Endodermal cell (in vitro differentiated cells): Measurements from ENCODE around the gene UBN1. TPM values are rescaled to one million over a fixed set of nuclear protein-coding genes. Genes with fewer than 3 reads are reported as not detected.

Experiments
- DNase-seq: peaks from one replicate; pipeline ENCODE4 v3.0.0-alpha.2; 2017
- H3K27ac ChIP-seq: 2 replicates; pipeline ENCODE4 v1.5.1; 2013; ENCODE audit warnings: mild to moderate bottlenecking, low read depth, low read length, moderate library complexity
- H3K27me3 ChIP-seq: 2 replicates; pipeline ENCODE4 v1.6.1; 2013; ENCODE audit warnings: mild to moderate bottlenecking, low read length, moderate library complexity; ENCODE audit not compliant: insufficient read depth, control insufficient read depth, poor library complexity, severe bottlenecking
- H3K36me3 ChIP-seq: 2 replicates; pipeline ENCODE4 v1.7.0; 2013; ENCODE audit warnings: mild to moderate bottlenecking, low read length, moderate library complexity; ENCODE audit not compliant: control insufficient read depth, insufficient read depth
- H3K4me1 ChIP-seq: one replicate; pipeline ENCODE4 v1.7.0; 2013; ENCODE audit warnings: low read length; ENCODE audit not compliant: control insufficient read depth, insufficient read depth
- H3K4me3 ChIP-seq: 2 replicates; pipeline ENCODE4 v1.5.1; 2013; ENCODE audit warnings: mild to moderate bottlenecking, low read length, moderate library complexity
- H3K9ac ChIP-seq: 2 replicates; pipeline ENCODE4 v1.6.1; 2013; ENCODE audit warnings: mild to moderate bottlenecking, low read length, moderate library complexity; ENCODE audit not compliant: poor library complexity, severe bottlenecking; ENCODE audit errors: extremely low read depth
- H3K9me3 ChIP-seq: 2 replicates; pipeline ENCODE4 v1.6.1; 2013; ENCODE audit warnings: mild to moderate bottlenecking, low read length, moderate library complexity; ENCODE audit not compliant: control insufficient read depth
- H3K27ac Mint-ChIP-seq: 2 replicates; pipeline ENCODE4 v1.8.0; 2020; ENCODE audit warnings: mixed read lengths
- H3K27me3 Mint-ChIP-seq: 2 replicates; pipeline ENCODE4 v1.8.0; 2021; ENCODE audit warnings: mild to moderate bottlenecking, mixed read lengths; ENCODE audit not compliant: insufficient read depth
- H3K36me3 Mint-ChIP-seq: 2 replicates; pipeline ENCODE4 v1.8.0; 2020; ENCODE audit warnings: low read depth, mixed read lengths
- H3K4me1 Mint-ChIP-seq: 2 replicates; pipeline ENCODE4 v1.8.0; 2020; ENCODE audit warnings: mixed read lengths
- H3K4me3 Mint-ChIP-seq: 2 replicates; pipeline ENCODE4 v1.8.0; 2020; ENCODE audit warnings: mild to moderate bottlenecking, moderate library complexity, mixed read lengths
- H3K9me3 Mint-ChIP-seq: 2 replicates; pipeline ENCODE4 v1.8.0; 2020; ENCODE audit warnings: mild to moderate bottlenecking, mixed read lengths
- CTCF ChIP-seq: fragments of 200-600 bp; sonication (generic); conservative IDR thresholded peaks from 2 replicates; pipeline ENCODE4 v1.5.0; 2021; ENCODE audit warnings: antibody characterized with exemption, mild to moderate bottlenecking
- WGBS, 2 experiments: methylation state at CpG; one replicate each; pipeline versions ENCODE4 v1.1.5 to v1.1.7; 2013; ENCODE audit warnings: missing lambda C conversion rate in 2 of 2, mixed read lengths in 1 of 2; ENCODE audit not compliant: insufficient coverage in 1 of 2, insufficient read length in 1 of 2; 5-methylcytosine and 5-hydroxymethylcytosine counted together
- total RNA-seq, 2 donors: library from RNA; stranded (reverse); fragmentation: NEBNext Ultra II Directional in 1 of 2; extraction: Animal tissue kit (Norgen Biotek cat#: 25700) in 1 of 2; gene quantifications; 2 replicates in 1 of 2; 3 replicates in 1 of 2; pipeline ENCODE4 v1.2.1, GENCODE V29; 2021

UBN1 gene
- total RNA-seq, 2 donors from 2014 or later, result 36.8 to 46.7 TPM

DNA sequence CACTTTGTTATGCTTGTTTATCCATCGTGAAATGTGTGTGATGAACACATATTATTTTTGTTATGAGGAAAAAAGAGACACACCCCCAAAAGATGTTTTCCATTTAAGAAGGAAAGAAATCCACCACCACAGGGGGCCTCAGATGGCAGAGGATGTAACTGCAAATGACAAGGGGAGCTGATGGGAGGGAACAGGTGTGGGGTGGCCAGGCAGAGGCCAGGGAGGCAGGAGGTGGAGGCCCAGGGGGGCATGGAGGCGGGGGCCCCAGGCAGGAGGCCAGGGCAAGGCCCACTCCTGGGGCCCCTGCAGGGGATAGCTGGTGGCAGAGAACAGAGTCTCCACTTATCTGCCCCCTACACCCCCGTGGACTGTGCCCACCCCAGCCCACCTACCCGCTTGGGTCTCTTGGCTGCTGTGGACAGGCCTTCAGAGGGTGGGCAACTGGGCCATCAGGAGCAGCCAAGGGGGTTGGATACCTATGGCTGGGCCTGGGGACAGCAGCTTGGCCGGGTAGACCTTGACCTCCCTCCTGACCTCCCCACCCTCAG is 61.6 kb downstream of the UBN1 start:
- no peak for TF ChIP-seq CTCF
- peaks cover 8% of the 10 kb centered on the region for H3K4me1 ChIP-seq
- H3K4me3 ChIP-seq, result no peak overlapping the region
- H3K4me1 Mint-ChIP-seq, result peaks cover 6% of the 10 kb centered on the region
- no peak overlapping the region for H3K27ac ChIP-seq
- no peaks in the 10 kb centered on the region for H3K27me3 ChIP-seq
- no peak overlapping the region for H3K4me3 Mint-ChIP-seq
- 83 to 98% methylated on average over 1 to 5 of the region's 5 CpGs for WGBS, 2 experiments
- H3K36me3 ChIP-seq, result no peaks in the 10 kb centered on the region
- H3K9ac ChIP-seq, result no peak overlapping the region
- no peaks in the 10 kb centered on the region for H3K9me3 Mint-ChIP-seq
- H3K36me3 Mint-ChIP-seq, result peaks cover 24% of the 10 kb centered on the region
- DNase-seq, result no peak
- H3K27me3 Mint-ChIP-seq, result no peaks in the 10 kb centered on the region
- H3K27ac Mint-ChIP-seq, result no peak overlapping the region
- H3K9me3 ChIP-seq, result no peaks in the 10 kb centered on the region

DNA sequence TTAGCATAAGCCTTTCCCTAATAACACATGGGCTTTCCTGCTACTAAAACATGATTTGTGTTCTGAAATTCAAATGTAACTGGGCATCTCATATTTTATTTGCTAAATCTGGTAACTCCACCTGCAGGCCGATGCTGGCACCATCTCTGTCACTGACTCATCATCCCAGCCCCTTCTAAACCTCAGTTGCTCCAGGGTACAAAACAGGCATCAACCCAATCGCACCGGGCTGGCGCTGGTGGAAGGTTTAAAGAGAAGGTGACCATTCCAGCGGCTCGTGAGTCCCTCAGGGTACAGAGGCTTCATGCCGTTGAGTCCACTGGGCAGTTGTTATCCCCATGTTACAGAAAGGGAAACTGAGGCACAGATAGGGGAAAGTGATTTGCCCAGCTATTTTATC is 62.5 kb downstream of the UBN1 start:
- Histone ChIP-seq H3K27me3 (no peaks in the 10 kb centered on the region), H3K36me3 (no peaks in the 10 kb centered on the region), H3K9ac (no peak overlapping the region), H3K27ac (no peak overlapping the region), H3K4me3 (no peak overlapping the region), H3K9me3 (no peaks in the 10 kb centered on the region), H3K4me1 (peaks cover 8% of the 10 kb centered on the region)
- no peak for DNase-seq
- Mint-ChIP-seq H3K27ac (no peak overlapping the region), H3K36me3 (peaks cover 16% of the 10 kb centered on the region), H3K4me3 (no peak overlapping the region), H3K4me1 (peaks cover 6% of the 10 kb centered on the region), H3K27me3 (no peaks in the 10 kb centered on the region), H3K9me3 (no peaks in the 10 kb centered on the region)
- 96 to 100% methylated on average over 1 to 7 of the region's 7 CpGs for WGBS, 2 experiments
- peak; percentile 25 for TF ChIP-seq CTCF

GRCh38 chr16:4910828-4911227 is 63.5 kb downstream of the UBN1 start:
- peaks cover 10% of the 10 kb centered on the region for H3K36me3 Mint-ChIP-seq
- no peaks in the 10 kb centered on the region for H3K9me3 ChIP-seq
- no peaks in the 10 kb centered on the region for H3K9me3 Mint-ChIP-seq
- no peaks in the 10 kb centered on the region for H3K27me3 Mint-ChIP-seq
- H3K27me3 ChIP-seq, result no peaks in the 10 kb centered on the region
- H3K4me3 Mint-ChIP-seq, result no peak overlapping the region
- WGBS, 2 experiments, result 94 to 100% methylated on average over 5 to 11 of the region's 12 CpGs
- H3K27ac Mint-ChIP-seq, result no peak overlapping the region
- H3K9ac ChIP-seq, result no peak overlapping the region
- no peak for DNase-seq
- no peaks in the 10 kb centered on the region for H3K36me3 ChIP-seq
- TF ChIP-seq CTCF, result no peak
- H3K4me1 Mint-ChIP-seq, result peaks cover 6% of the 10 kb centered on the region
- H3K27ac ChIP-seq, result no peak overlapping the region
- no peak overlapping the region for H3K4me3 ChIP-seq
- H3K4me1 ChIP-seq, result peaks cover 8% of the 10 kb centered on the region
